ENCODE data around the gene TBKBP1. TPM values are rescaled to one million over a fixed set of nuclear protein-coding genes. Genes with fewer than 3 reads are reported as not detected.

TBKBP1 gene
- total and polyA plus RNA-seq, 12 donors, result 8.4 to 27.9 (median 12.6) TPM

DNA sequence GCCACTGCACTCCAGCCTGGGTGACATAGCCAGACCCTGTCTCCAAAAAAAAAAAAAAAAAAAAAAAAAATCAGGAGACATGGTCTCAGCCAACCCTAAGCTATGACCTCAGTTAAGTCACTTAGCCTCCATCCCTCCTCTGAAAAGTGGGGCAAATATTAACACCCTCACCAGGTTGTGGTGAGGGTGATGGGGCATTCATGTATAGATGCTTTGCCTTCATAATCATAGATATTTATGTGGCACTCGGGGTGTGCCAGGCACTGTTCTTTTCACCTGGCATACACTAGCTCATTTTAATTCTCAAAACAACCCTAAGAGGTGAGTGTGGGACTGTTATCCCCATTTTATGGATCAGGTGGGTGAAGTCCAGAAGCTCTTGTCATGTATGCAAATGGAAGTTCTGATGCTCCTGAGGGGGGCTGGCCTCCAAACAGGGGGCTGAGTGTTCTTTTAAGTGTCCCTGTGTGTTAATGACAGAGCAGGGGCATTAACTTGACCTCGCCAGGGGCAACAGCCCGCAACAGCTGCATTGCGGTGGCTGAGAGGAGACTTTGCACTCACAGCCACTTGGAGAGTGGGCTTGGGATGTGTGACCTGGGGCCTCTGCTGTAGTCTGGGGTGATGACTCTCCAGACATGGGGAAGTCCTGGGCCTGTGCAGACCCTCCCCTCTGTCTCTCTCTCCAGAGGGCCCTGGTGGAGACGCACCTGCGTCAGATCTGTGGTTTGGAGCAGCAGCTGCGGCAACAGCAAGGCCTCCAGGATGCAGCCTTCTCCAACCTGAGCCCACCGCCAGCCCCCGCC is 4.1 kb downstream of the TBKBP1 start:
- Histone ChIP-seq H3K27me3 (no peaks in the 10 kb centered on the region), H3K36me3 (peaks cover 0 to 62% (median 9%) of the 10 kb centered on the region in 9 donors), H3K4me3 (no peak overlapping the region), H3K27ac (no peak overlapping the region), H3K4me1 (peaks cover 0 to 38% (median 26%) of the 10 kb centered on the region in 9 donors), H3K9me3 (no peaks in the 10 kb centered on the region)
- intact Hi-C loops (cut with DNase I), result loop anchor here in 4 of 10 donors (5.0 to 10.0 kb wide), 3 partner anchors 87 to 107 kb away; no protein-coding TSS in a partner anchor
- DNase-seq, result no peak
- 75 to 76% methylated on average over 9 of the region's 9 CpGs for WGBS, 2 donors
- no peak for ATAC-seq
- no peak for TF ChIP-seq CTCF (IDR thresholded peaks at IDR 0.05)

DNA sequence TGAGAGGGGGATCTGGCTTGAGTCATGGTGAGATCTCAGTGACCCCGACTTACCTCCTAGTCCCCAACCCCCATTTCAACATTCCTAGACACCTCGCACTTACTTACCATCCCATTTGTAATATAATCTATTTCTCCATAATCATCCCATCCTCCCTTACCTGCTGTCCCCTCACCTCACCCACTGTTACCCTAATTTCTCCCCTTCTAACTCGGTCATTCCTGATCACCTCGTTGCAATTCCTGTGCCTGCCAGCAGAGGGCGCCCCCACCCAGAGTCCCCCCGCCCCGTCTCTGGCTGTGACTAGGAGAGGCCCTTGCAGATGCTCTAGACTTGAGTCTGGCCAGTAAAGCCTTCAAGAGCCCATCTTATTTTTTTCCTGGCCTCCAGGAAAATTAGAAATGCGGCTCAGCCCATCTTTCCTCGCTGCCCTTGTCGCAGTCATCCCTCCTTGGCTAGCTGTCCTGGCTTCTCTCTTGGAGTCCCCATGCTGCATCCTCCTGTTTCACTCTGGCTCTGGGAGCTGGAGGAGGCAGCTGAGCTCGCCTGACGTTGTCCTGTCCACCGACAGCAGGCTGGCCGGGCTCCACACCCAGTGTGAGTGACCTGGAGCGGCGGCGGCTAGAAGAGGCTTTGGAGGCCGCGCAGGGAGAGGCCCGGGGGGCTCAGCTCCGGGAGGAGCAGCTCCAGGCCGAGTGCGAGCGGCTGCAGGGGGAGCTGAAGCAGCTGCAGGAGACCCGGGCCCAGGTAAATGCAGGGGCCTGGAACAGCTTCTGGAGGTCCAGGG is 5.0 kb downstream of the TBKBP1 start:
- DNase-seq (peak; percentile 61 to 71), ATAC-seq (no peak)
- H3K4me1 ChIP-seq, result peaks cover 0 to 39% (median 22%) of the 10 kb centered on the region in 9 donors
- peaks cover 0 to 68% (median 9%) of the 10 kb centered on the region in 9 donors for H3K36me3 ChIP-seq
- intact Hi-C loops (cut with DNase I), result loop anchor here in 4 of 10 donors (5.0 to 10.0 kb wide), 3 partner anchors 86 to 106 kb away; no protein-coding TSS in a partner anchor
- H3K27ac ChIP-seq, result peak overlapping the region in 1 of 10 donors; percentile 10
- no peaks in the 10 kb centered on the region for H3K9me3 ChIP-seq
- 65% methylated on average over 25 of the region's 25 CpGs for WGBS, 2 donors
- no peak overlapping the region for H3K4me3 ChIP-seq
- TF ChIP-seq CTCF (IDR thresholded peaks at IDR 0.05), result peak in 8 of 9 donors; percentile 92 to 98 (median 94)
- H3K27me3 ChIP-seq, result no peaks in the 10 kb centered on the region

DNA sequence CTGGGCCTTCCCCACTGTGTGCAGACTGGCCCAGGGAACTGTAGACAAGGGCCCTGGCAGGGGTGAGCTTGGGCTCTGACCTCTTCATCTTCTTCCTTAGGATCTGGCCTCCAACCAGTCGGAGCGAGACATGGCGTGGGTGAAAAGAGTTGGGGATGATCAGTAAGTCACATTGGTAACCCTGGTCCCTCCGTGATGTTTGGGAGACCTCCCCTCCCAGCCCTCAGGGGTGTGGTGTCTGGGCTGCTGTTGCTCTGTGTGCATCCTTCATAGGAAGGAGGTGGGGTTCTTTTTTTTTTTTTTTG is 5.5 kb downstream of the TBKBP1 start:
- Histone ChIP-seq H3K4me3 (no peak overlapping the region), H3K9me3 (no peaks in the 10 kb centered on the region), H3K27ac (peak overlapping the region in 1 of 10 donors; percentile 10), H3K36me3 (peaks cover 0 to 72% (median 9%) of the 10 kb centered on the region in 9 donors), H3K4me1 (peaks cover 0 to 44% (median 27%) of the 10 kb centered on the region in 9 donors), H3K27me3 (no peaks in the 10 kb centered on the region)
- TF ChIP-seq CTCF (IDR thresholded peaks at IDR 0.05), result no peak
- ATAC-seq, result no peak
- no peak for DNase-seq
- intact Hi-C loops (cut with DNase I), result loop anchor here in 4 of 10 donors (5.0 to 10.0 kb wide), 3 partner anchors 85 to 105 kb away; no protein-coding TSS in a partner anchor
- 93 to 95% methylated on average over 4 of the region's 4 CpGs for WGBS, 2 donors
